A549 (cell line): ENCODE results near the gene GAS7.

Experiments
- ESRRA ChIP-seq: fragments of 150-350 bp; IDR thresholded peaks from 2 replicates; pipeline ENCODE4 v1.6.1; 2014; ENCODE audit warnings: mild to moderate bottlenecking, low read length, borderline replicate concordance
- FOSL2 ChIP-seq, 2 experiments: fragments of 450-650 bp in 1 of 2; fragments of >200 bp in 1 of 2; sonication (Bioruptor Twin) in 1 of 2; formaldehyde crosslinking; IDR thresholded peaks; 2 replicates each; pipeline versions ENCODE4 v1.5.0 to v1.6.1; 2016 to 2020; ENCODE audit warnings: mild to moderate bottlenecking in 1 of 2, moderate library complexity in 1 of 2
- POLR2A ChIP-seq: IDR thresholded peaks from 2 replicates; pipeline ENCODE4 v1.6.1; 2012; ENCODE audit warnings: mild to moderate bottlenecking, low read length
- TP53 ChIP-seq: fragments of 250-450 bp; sonication (Bioruptor Pico); IDR thresholded peaks from 2 replicates; pipeline ENCODE4 v1.5.0; 2021; ENCODE audit warnings: mild to moderate bottlenecking, moderate library complexity
- TF ChIP-seq, protein P1 (sequence below): fragments of >200 bp; sonication (Bioruptor Twin); formaldehyde crosslinking; IDR thresholded peaks from 3 replicates; pipeline ENCODE4 v1.5.1; 2016
- TF ChIP-seq, protein P2 (sequence below): fragments of 250-450 bp; sonication (Bioruptor Pico); IDR thresholded peaks from 2 replicates; pipeline ENCODE4 v1.5.0; 2021; ENCODE audit warnings: mild to moderate bottlenecking, moderate library complexity, borderline replicate concordance

DNA sequence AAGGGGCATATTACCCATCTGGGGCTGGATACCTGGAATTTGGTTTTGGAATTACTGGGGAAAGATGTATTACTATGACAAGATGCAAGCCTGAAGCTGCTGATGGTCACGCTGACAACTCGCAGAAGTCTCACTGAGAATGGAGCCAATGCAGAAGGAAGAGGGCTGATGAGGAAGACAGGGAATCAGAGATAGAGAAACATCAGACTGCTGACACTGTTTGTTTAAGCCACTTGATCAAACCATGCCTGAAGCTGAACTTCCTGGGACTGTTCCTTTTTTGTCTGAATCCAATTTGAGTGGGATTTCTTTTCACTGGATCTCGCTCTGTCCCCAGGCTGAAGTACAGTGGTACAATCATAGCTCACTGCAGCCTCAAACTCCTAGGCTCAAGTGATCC is 133.9 kb downstream of the GAS7 start:
- TF ChIP-seq, protein P1, sequence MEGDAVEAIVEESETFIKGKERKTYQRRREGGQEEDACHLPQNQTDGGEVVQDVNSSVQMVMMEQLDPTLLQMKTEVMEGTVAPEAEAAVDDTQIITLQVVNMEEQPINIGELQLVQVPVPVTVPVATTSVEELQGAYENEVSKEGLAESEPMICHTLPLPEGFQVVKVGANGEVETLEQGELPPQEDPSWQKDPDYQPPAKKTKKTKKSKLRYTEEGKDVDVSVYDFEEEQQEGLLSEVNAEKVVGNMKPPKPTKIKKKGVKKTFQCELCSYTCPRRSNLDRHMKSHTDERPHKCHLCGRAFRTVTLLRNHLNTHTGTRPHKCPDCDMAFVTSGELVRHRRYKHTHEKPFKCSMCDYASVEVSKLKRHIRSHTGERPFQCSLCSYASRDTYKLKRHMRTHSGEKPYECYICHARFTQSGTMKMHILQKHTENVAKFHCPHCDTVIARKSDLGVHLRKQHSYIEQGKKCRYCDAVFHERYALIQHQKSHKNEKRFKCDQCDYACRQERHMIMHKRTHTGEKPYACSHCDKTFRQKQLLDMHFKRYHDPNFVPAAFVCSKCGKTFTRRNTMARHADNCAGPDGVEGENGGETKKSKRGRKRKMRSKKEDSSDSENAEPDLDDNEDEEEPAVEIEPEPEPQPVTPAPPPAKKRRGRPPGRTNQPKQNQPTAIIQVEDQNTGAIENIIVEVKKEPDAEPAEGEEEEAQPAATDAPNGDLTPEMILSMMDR = no peak
- TF ChIP-seq POLR2A (no peak), ESRRA (no peak), TP53 (no peak), FOSL2 (IDR thresholded peaks at IDR 0.05) (no peak), FOSL2 (CRISPR knock-in tag; IDR thresholded peaks at IDR 0.05) (no peak)
- TF ChIP-seq, protein P2, sequence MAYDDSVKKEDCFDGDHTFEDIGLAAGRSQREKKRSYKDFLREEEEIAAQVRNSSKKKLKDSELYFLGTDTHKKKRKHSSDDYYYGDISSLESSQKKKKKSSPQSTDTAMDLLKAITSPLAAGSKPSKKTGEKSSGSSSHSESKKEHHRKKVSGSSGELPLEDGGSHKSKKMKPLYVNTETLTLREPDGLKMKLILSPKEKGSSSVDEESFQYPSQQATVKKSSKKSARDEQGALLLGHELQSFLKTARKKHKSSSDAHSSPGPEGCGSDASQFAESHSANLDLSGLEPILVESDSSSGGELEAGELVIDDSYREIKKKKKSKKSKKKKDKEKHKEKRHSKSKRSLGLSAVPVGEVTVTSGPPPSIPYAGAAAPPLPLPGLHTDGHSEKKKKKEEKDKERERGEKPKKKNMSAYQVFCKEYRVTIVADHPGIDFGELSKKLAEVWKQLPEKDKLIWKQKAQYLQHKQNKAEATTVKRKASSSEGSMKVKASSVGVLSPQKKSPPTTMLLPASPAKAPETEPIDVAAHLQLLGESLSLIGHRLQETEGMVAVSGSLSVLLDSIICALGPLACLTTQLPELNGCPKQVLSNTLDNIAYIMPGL (CRISPR knock-in tag) = no peak
